Mucosa of rectum (tissue), 2 donors: Measurements from ENCODE around the gene AFAP1L2.
A peak's percentile ranks its signal among the peaks of the same experiment; 100 is the strongest.

ENCODE experiments used
- H3K27ac ChIP-seq, 2 donors: one replicate each; pipeline ENCODE4 v1.7.0; 2013; ENCODE audit warnings: inconsistent platforms in 2 of 2, low read depth in 2 of 2, low read length in 2 of 2
- H3K27me3 ChIP-seq, 2 donors: one replicate each; pipeline ENCODE4 v1.7.0; 2013; ENCODE audit warnings: low read length in 2 of 2; ENCODE audit not compliant: control insufficient read depth in 2 of 2, insufficient read depth in 2 of 2
- H3K36me3 ChIP-seq, 2 donors: one replicate each; pipeline ENCODE4 v1.7.0; 2013; ENCODE audit warnings: low read length in 2 of 2; ENCODE audit not compliant: control insufficient read depth in 2 of 2, insufficient read depth in 2 of 2
- H3K4me1 ChIP-seq, 2 donors: one replicate each; pipeline ENCODE4 v1.7.0; 2013; ENCODE audit warnings: low read length in 2 of 2, mild to moderate bottlenecking in 1 of 2; ENCODE audit not compliant: control insufficient read depth in 2 of 2, insufficient read depth in 2 of 2
- H3K4me3 ChIP-seq, 2 donors: one replicate each; pipeline ENCODE4 v1.7.0; 2013; ENCODE audit warnings: low read length in 2 of 2
- H3K9ac ChIP-seq, 2 donors: one replicate each; pipeline ENCODE4 v1.7.0; 2013; ENCODE audit warnings: low read length in 2 of 2, low read depth in 1 of 2, mild to moderate bottlenecking in 1 of 2
- H3K9me3 ChIP-seq, 2 donors: one replicate each; pipeline ENCODE4 v1.7.0; 2013; ENCODE audit warnings: low read length in 2 of 2; ENCODE audit not compliant: control insufficient read depth in 2 of 2
- donor health status: healthy.
- donor health status: Normal muscosa, but diverticular disease.

Gene AFAP1L2

DNA sequence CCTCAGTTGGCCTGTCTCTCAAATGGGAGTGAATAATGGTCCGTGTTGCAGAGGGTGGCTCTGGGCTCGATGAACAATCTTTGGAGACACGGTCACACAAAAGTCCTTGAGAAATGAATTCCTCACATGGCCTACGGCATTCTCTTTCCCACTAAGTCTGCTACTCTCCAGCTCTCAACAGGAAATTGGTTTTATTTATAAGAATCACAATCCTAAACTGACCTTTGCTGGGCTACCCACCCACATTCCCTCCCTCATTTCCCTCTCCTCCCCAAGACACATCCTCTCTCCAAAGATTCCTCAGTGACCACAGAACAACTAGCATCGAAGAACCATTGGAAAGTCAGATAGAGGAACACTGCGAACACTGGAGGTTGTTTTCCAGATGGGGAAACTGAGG, 4.7 kb downstream of the AFAP1L2 start:
- Histone ChIP-seq H3K27ac (no peak overlapping the region), H3K9ac (no peak overlapping the region), H3K36me3 (peaks cover 0 to 4% of the 10 kb centered on the region in 2 donors), H3K9me3 (no peaks in the 10 kb centered on the region), H3K27me3 (peaks cover 0 to 3% of the 10 kb centered on the region in 2 donors), H3K4me3 (no peak overlapping the region), H3K4me1 (peaks cover 7 to 12% of the 10 kb centered on the region in 2 donors)

DNA sequence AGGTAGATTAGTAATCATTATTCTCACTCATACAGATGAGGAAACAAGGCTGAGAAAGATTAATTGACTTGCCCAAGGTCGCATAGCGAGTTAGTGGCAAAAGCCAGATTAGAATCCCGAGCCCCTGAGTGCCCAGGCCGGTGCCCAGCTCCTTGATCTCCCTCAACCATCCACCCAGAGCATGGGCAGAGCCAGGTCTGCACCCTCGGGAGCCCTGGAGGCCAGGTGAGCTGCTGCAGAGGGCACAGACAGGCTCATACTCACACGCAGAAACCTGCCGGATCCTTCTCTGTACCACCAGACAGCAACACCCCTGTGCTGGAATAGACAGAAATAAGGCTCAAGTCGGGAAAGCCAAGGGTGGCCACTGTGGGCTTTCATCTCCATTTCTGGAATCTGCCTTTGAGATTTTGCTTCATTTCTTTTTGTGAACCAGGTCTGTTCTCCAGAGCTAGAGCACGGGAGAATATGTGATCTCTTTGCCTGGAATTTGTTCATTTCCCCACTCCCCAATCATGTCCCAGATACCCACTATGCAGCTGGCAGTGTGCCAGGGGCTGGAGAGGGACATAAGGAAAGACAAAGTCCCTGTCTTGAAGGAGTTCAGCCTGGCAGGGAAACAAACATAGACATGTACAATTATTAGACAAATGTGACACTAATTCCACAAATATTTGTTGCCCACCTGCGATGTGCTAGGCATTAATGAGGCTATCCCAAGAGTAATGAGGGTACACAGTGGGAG, 5.5 kb downstream of the AFAP1L2 start:
- H3K9me3 ChIP-seq, result no peaks in the 10 kb centered on the region
- peaks cover 0 to 3% of the 10 kb centered on the region in 2 donors for H3K27me3 ChIP-seq
- no peak overlapping the region for H3K4me3 ChIP-seq
- H3K36me3 ChIP-seq, result peaks cover 0 to 4% of the 10 kb centered on the region in 2 donors
- H3K9ac ChIP-seq, result no peak overlapping the region
- peaks cover 5 to 10% of the 10 kb centered on the region in 2 donors for H3K4me1 ChIP-seq
- H3K27ac ChIP-seq, result no peak overlapping the region

- H3K36me3 ChIP-seq, result peaks cover 0 to 4% of the 10 kb centered on the region in 2 donors
- no peak overlapping the region for H3K9ac ChIP-seq
- H3K27me3 ChIP-seq, result peaks cover 0 to under 1% of the 10 kb centered on the region in 2 donors
- H3K27ac ChIP-seq, result peak overlapping the region; percentile 31 to 43
- peak overlapping the region in 1 of 2 donors; percentile 17 for H3K4me3 ChIP-seq
- H3K9me3 ChIP-seq, result no peaks in the 10 kb centered on the region
- peaks cover 0 to 9% of the 10 kb centered on the region in 2 donors for H3K4me1 ChIP-seq
These were observed 6.6 kb downstream of the AFAP1L2 start for GRCh38 chr10:114397651-114398145.

GRCh38 chr10:114396464-114396863, 7.8 kb downstream of the AFAP1L2 start:
- peaks cover 0 to 9% of the 10 kb centered on the region in 2 donors for H3K4me1 ChIP-seq

GRCh38 chr10:114395366-114396022, 8.8 kb downstream of the AFAP1L2 start:
- H3K9me3 ChIP-seq, result no peaks in the 10 kb centered on the region
- no peaks in the 10 kb centered on the region for H3K27me3 ChIP-seq
- H3K9ac ChIP-seq, result no peak overlapping the region
- H3K27ac ChIP-seq, result no peak overlapping the region
- H3K4me1 ChIP-seq, result peaks cover 0 to 6% of the 10 kb centered on the region in 2 donors
- H3K36me3 ChIP-seq, result peaks cover 0 to 4% of the 10 kb centered on the region in 2 donors
- H3K4me3 ChIP-seq, result no peak overlapping the region

More at GRCh38 chr10:114396464-114396863, 7.8 kb downstream of the AFAP1L2 start:
- Histone ChIP-seq H3K9ac (no peak overlapping the region), H3K4me3 (no peak overlapping the region), H3K36me3 (peaks cover 0 to 4% of the 10 kb centered on the region in 2 donors), H3K9me3 (no peaks in the 10 kb centered on the region), H3K27me3 (no peaks in the 10 kb centered on the region), H3K27ac (no peak overlapping the region)

DNA sequence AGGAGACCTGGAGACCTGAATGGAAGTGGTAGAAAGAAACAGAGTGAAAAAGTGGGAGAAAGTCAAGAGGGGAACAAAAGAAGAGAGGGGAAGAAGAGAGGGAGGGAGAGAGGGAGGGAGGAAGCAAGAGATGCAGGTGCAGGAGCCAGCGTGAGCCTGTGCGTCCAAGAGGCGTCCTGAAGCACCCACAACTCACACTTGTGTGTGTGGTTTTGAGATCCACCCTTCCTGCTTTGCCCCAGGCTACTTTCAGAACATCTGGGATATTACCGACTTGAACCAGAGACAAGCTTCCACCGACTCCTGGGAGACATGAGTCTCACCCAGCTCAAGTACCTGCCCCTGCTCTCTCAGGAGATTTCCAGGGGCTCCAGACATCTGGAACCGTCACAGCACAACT, 9.8 kb downstream of the AFAP1L2 start:
- H3K4me1 ChIP-seq, result peaks cover 0 to 3% of the 10 kb centered on the region in 2 donors

DNA sequence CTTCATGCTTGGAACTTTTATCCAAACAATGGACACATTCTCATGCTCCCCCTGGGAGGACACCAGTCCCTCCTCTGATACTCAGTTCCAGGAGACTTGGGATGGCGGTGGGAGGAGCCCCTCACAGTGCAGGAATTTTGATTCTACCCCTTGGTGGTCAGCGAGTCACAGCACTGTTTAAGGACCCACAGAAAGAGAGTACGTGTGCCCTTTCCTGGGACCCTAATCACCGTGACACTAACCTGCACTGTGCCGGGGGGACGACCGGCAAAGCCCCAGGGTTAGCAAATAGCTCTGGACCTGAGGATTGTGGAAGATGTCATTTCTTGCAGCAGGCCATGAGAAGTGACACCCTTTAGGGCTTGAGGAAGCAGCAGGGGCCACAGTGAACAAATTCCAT, 10.4 kb downstream of the AFAP1L2 start:
- Histone ChIP-seq H3K36me3 (peaks cover 0 to 4% of the 10 kb centered on the region in 2 donors), H3K27ac (no peak overlapping the region), H3K27me3 (no peaks in the 10 kb centered on the region), H3K4me3 (no peak overlapping the region), H3K9me3 (no peaks in the 10 kb centered on the region), H3K4me1 (peaks cover 0 to 3% of the 10 kb centered on the region in 2 donors), H3K9ac (no peak overlapping the region)

More for the DNA sequence above, 9.8 kb downstream of the AFAP1L2 start:
- Histone ChIP-seq H3K27me3 (no peaks in the 10 kb centered on the region), H3K27ac (no peak overlapping the region), H3K36me3 (peaks cover 0 to 4% of the 10 kb centered on the region in 2 donors), H3K4me3 (no peak overlapping the region), H3K9me3 (no peaks in the 10 kb centered on the region), H3K9ac (no peak overlapping the region)

DNA sequence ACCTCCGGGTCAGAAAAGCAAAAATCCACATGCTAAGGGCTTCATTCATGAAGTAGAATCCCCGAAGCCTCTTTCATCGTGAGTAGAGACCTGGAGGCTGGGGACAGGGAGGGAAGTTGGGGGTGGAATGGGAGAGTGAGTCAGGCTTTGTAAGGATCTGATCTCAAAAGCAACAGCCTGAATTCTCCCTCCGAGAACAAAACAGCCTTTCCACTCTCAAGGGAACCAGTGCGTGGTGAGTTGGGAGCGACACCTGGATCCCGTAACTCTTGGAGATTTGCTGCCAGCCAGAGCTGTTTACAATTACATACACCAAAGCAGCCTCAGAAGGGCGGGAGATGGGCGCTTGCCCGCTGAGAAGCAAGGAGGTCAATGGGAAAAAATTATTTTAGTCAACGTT, 10.8 kb downstream of the AFAP1L2 start:
- Histone ChIP-seq H3K36me3 (peaks cover 0 to under 1% of the 10 kb centered on the region in 2 donors), H3K9me3 (no peaks in the 10 kb centered on the region), H3K27me3 (no peaks in the 10 kb centered on the region), H3K9ac (no peak overlapping the region), H3K4me3 (no peak overlapping the region), H3K27ac (no peak overlapping the region), H3K4me1 (peaks cover 0 to 3% of the 10 kb centered on the region in 2 donors)

DNA sequence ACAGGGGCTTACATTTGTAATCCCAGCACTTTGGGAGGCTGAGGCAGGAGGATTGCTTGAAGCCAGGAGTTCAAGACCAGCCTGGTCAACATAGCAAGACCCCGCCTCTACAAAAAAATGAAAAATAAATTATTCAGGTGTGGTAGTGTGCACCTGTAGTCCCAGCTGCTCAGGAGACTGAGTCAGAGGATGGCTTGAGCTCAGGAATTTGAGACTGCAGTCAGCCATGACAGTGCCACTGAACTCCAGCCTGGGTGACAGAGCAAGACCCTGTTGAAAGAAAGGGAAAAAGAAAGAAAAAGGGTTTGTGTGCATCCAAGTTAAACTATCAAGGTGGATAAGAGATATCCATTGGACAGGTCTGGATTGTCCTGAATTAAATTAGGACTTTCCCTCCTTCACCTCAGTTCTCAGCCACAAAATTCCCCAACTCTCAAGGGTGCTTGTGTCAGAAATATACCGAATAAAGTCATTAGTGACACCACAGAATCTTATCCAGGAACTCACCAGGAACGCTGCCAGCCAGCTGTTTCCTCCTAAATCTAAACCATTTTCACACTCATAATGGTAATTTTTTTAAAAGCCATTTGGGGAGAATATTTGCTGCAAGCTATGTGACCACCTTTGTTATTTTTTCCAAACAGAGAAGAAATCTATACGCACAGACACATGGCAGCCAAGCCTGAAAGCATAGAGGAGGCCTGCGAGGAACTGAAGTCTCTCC, 12.0 kb downstream of the AFAP1L2 start:
- no peaks in the 10 kb centered on the region for H3K27me3 ChIP-seq
- H3K36me3 ChIP-seq, result no peaks in the 10 kb centered on the region
- H3K4me1 ChIP-seq, result no peaks in the 10 kb centered on the region
- no peaks in the 10 kb centered on the region for H3K9me3 ChIP-seq
- no peak overlapping the region for H3K9ac ChIP-seq
- H3K27ac ChIP-seq, result no peak overlapping the region
- no peak overlapping the region for H3K4me3 ChIP-seq

DNA sequence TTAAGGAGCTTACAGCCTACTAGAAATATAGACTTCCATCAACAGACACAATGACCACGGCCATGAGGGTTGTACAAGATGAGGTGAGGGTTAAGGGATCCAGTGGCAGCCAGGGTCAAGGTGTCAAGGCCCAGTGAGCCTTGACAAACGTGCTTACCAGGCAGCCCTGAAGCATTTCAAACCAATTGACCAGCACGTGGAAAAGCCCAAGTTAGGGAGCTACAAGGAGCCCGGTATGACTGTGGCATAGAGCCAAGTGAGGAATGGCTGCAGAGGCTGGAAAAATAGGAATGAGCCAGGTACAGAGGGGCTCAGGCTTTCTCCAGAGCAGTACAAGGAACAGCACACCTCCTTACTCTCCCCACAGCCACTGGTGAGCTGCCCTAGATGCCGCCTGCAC, 12.7 kb downstream of the AFAP1L2 start:
- Histone ChIP-seq H3K36me3 (no peaks in the 10 kb centered on the region), H3K9ac (no peak overlapping the region), H3K27me3 (no peaks in the 10 kb centered on the region), H3K27ac (no peak overlapping the region), H3K9me3 (no peaks in the 10 kb centered on the region), H3K4me1 (no peaks in the 10 kb centered on the region), H3K4me3 (no peak overlapping the region)
